CD4-positive, CD25-positive, alpha-beta regulatory T cell (primary cell): ENCODE data around the gene DAP3. TPM values are rescaled to one million over a fixed set of nuclear protein-coding genes. Genes with fewer than 3 reads are reported as not detected.
"Not testable (repeated sequence)": the region's sequence is repeated elsewhere in the genome, so short reads cannot be mapped to it uniquely, and the experiment has no call there.

Experiments used
- ATAC-seq, 2 donors: fragments of 150-1000 bp; cut with Tn5 transposase; one replicate each; pipeline ENCODE4 v1.10.0; 2021; ENCODE audit warnings: low read depth in 2 of 2, moderate number of reproducible peaks in 2 of 2, moderate library complexity in 1 of 2
- DNase-seq, 3 donors: peaks; one replicate each; pipeline versions ENCODE4 v3.0.0 to v3.0.0-alpha.2; 2012 to 2022; ENCODE audit warnings: mixed read lengths in 1 of 3
- H3K27ac ChIP-seq: one replicate; pipeline ENCODE4 v1.7.0; 2013; ENCODE audit warnings: mild to moderate bottlenecking, low read length; ENCODE audit not compliant: insufficient read depth, poor library complexity, severe bottlenecking
- H3K27me3 ChIP-seq: one replicate; pipeline ENCODE4 v1.7.0; 2013; ENCODE audit warnings: low read length; ENCODE audit not compliant: control insufficient read depth, insufficient read depth
- H3K36me3 ChIP-seq: one replicate; pipeline ENCODE4 v1.7.0; 2013; ENCODE audit warnings: mild to moderate bottlenecking, low read length, moderate library complexity; ENCODE audit not compliant: control insufficient read depth, insufficient read depth
- H3K4me1 ChIP-seq: 2 replicates; pipeline ENCODE4 v1.7.0; 2013; ENCODE audit warnings: mild to moderate bottlenecking, low read length; ENCODE audit not compliant: insufficient read depth, control insufficient read depth, poor library complexity, severe bottlenecking
- H3K4me3 ChIP-seq: one replicate; pipeline ENCODE4 v1.7.0; 2013; ENCODE audit warnings: low read depth, mild to moderate bottlenecking, low read length, moderate library complexity
- H3K9me3 ChIP-seq, 2 experiments: 1 replicate in 1 of 2; 2 replicates in 1 of 2; pipeline ENCODE4 v1.7.0; 2013; ENCODE audit warnings: low read length in 2 of 2, mild to moderate bottlenecking in 1 of 2, moderate library complexity in 1 of 2; ENCODE audit not compliant: control insufficient read depth in 2 of 2
- H3K27ac Mint-ChIP-seq, 3 donors: one replicate each; pipeline ENCODE4 v1.8.0; 2020 to 2022; ENCODE audit warnings: mild to moderate bottlenecking in 3 of 3, mixed read lengths in 3 of 3, moderate library complexity in 2 of 3
- H3K27me3 Mint-ChIP-seq: one replicate; pipeline ENCODE4 v1.8.0; 2022; ENCODE audit warnings: mild to moderate bottlenecking, mixed read lengths
- H3K36me3 Mint-ChIP-seq: one replicate; pipeline ENCODE4 v1.8.0; 2020; ENCODE audit warnings: mixed read lengths
- H3K4me1 Mint-ChIP-seq, 4 donors: one replicate each; pipeline ENCODE4 v1.8.0; 2020 to 2022; ENCODE audit warnings: mixed read lengths in 4 of 4, mild to moderate bottlenecking in 1 of 4
- H3K4me3 Mint-ChIP-seq, 4 donors: one replicate each; pipeline ENCODE4 v1.8.0; 2020 to 2022; ENCODE audit warnings: mild to moderate bottlenecking in 4 of 4, mixed read lengths in 4 of 4, moderate library complexity in 3 of 4
- H3K9me3 Mint-ChIP-seq, 7 donors: one replicate each; pipeline ENCODE4 v1.8.0; 2020 to 2022; ENCODE audit warnings: mixed read lengths in 7 of 7, mild to moderate bottlenecking in 3 of 7, moderate library complexity in 2 of 7
- polyA plus RNA-seq, 4 donors: library from polyadenylated mRNA; unstranded; fragments of 300-500 nt; fragmentation: Illumina TruSeq; gene quantifications; one replicate each; pipeline ENCODE4 v1.2.3, GENCODE V29; 2021
- total RNA-seq: library from RNA; stranded (reverse); gene quantifications from one replicate; pipeline ENCODE4 v1.2.3, GENCODE V29; 2022

DAP3 gene
- total and polyA plus RNA-seq, 5 donors from 2014 or later = 117 to 133 (median 122) TPM

GRCh38 chr1:155669233-155670162, 19.4 kb upstream of the DAP3 start:
- H3K9me3 Mint-ChIP-seq = no peaks in the 10 kb centered on the region
- Histone ChIP-seq H3K27me3 (no peaks in the 10 kb centered on the region), H3K4me3 (no peak overlapping the region), H3K9me3 (no peaks in the 10 kb centered on the region), H3K36me3 (peaks cover 88% of the 10 kb centered on the region), H3K27ac (no peak overlapping the region), H3K4me1 (no peaks in the 10 kb centered on the region)
- H3K36me3 Mint-ChIP-seq = peaks cover 38% of the 10 kb centered on the region
- H3K27ac Mint-ChIP-seq = no peak overlapping the region
- no peaks in the 10 kb centered on the region for H3K27me3 Mint-ChIP-seq
- H3K4me1 Mint-ChIP-seq = peaks cover 0 to 6% (median 0%) of the 10 kb centered on the region in 4 donors
- DNase-seq = no peak
- no peak for ATAC-seq
- H3K4me3 Mint-ChIP-seq = no peak overlapping the region

- Mint-ChIP-seq H3K4me1 (peaks cover 0 to 6% (median 0%) of the 10 kb centered on the region in 4 donors), H3K9me3 (no peaks in the 10 kb centered on the region), H3K36me3 (peaks cover 45% of the 10 kb centered on the region), H3K27me3 (no peaks in the 10 kb centered on the region), H3K27ac (no peak overlapping the region), H3K4me3 (no peak overlapping the region)
- DNase-seq = no peak
- H3K4me3 ChIP-seq = no peak overlapping the region
- no peaks in the 10 kb centered on the region for H3K9me3 ChIP-seq
- H3K4me1 ChIP-seq = no peaks in the 10 kb centered on the region
- no peak overlapping the region for H3K27ac ChIP-seq
- H3K27me3 ChIP-seq = no peaks in the 10 kb centered on the region
- no peak for ATAC-seq
- H3K36me3 ChIP-seq = peaks cover 91% of the 10 kb centered on the region
Observed at GRCh38 chr1:155671750-155672149, 17.1 kb upstream of the DAP3 start.

GRCh38 chr1:155673003-155673402, 15.9 kb upstream of the DAP3 start:
- H3K9me3 ChIP-seq = no peaks in the 10 kb centered on the region
- peaks cover 93% of the 10 kb centered on the region for H3K36me3 ChIP-seq
- H3K27ac ChIP-seq = no peak overlapping the region
- H3K9me3 Mint-ChIP-seq = no peaks in the 10 kb centered on the region
- no peaks in the 10 kb centered on the region for H3K4me1 ChIP-seq
- ATAC-seq (no peak), DNase-seq (no peak)
- H3K4me3 Mint-ChIP-seq = peak overlapping the region in 1 of 4 donors; percentile 27
- peaks cover 53% of the 10 kb centered on the region for H3K36me3 Mint-ChIP-seq
- peak overlapping the region in 2 of 3 donors; percentile 23 to 41 for H3K27ac Mint-ChIP-seq
- H3K27me3 ChIP-seq = no peaks in the 10 kb centered on the region
- H3K27me3 Mint-ChIP-seq = no peaks in the 10 kb centered on the region
- H3K4me3 ChIP-seq = no peak overlapping the region
- peaks cover 0 to 14% (median under 1%) of the 10 kb centered on the region in 4 donors for H3K4me1 Mint-ChIP-seq

- H3K36me3 Mint-ChIP-seq = peaks cover 45% of the 10 kb centered on the region
- peaks cover 4 to 21% (median 13%) of the 10 kb centered on the region in 4 donors for H3K4me1 Mint-ChIP-seq
- Histone ChIP-seq H3K9me3 (no peaks in the 10 kb centered on the region), H3K36me3 (peaks cover 72% of the 10 kb centered on the region), H3K27ac (no peak overlapping the region), H3K27me3 (no peaks in the 10 kb centered on the region), H3K4me3 (no peak overlapping the region), H3K4me1 (no peaks in the 10 kb centered on the region)
- no peak overlapping the region for H3K4me3 Mint-ChIP-seq
- H3K9me3 Mint-ChIP-seq = no peaks in the 10 kb centered on the region
- DNase-seq = no peak
- H3K27me3 Mint-ChIP-seq = no peaks in the 10 kb centered on the region
- no peak overlapping the region for H3K27ac Mint-ChIP-seq
- no peak for ATAC-seq
Observed at GRCh38 chr1:155678027-155678426, 10.9 kb upstream of the DAP3 start.

- not testable (repeated sequence) for H3K4me3 Mint-ChIP-seq, H3K27me3 ChIP-seq, DNase-seq, ATAC-seq, H3K9me3 Mint-ChIP-seq, H3K4me3 ChIP-seq, H3K27me3 Mint-ChIP-seq, H3K9me3 ChIP-seq, H3K27ac ChIP-seq, H3K4me1 ChIP-seq
- Mint-ChIP-seq H3K4me1 (peaks cover 8 to 31% (median 18%) of the 10 kb centered on the region in 4 donors), H3K36me3 (peaks cover 42% of the 10 kb centered on the region), H3K27ac (peak overlapping the region in 1 of 3 donors; percentile 80)
- peaks cover 69% of the 10 kb centered on the region for H3K36me3 ChIP-seq
Observed at GRCh38 chr1:155678992-155679391, 9.9 kb upstream of the DAP3 start.

GRCh38 chr1:155680531-155680930, 8.4 kb upstream of the DAP3 start:
- Mint-ChIP-seq H3K36me3 (peaks cover 35% of the 10 kb centered on the region), H3K27me3 (no peaks in the 10 kb centered on the region), H3K4me1 (peaks cover 13 to 46% (median 32%) of the 10 kb centered on the region in 4 donors), H3K4me3 (peak overlapping the region in 1 of 4 donors; percentile 36), H3K27ac (peak overlapping the region in 2 of 3 donors; percentile 29 to 43), H3K9me3 (no peaks in the 10 kb centered on the region)
- DNase-seq (no peak), ATAC-seq (no peak)
- H3K4me3 ChIP-seq = no peak overlapping the region
- no peak overlapping the region for H3K27ac ChIP-seq
- no peaks in the 10 kb centered on the region for H3K9me3 ChIP-seq
- H3K27me3 ChIP-seq = no peaks in the 10 kb centered on the region
- peaks cover 55% of the 10 kb centered on the region for H3K36me3 ChIP-seq
- peaks cover 11% of the 10 kb centered on the region for H3K4me1 ChIP-seq

- no peaks in the 10 kb centered on the region for H3K27me3 Mint-ChIP-seq
- peaks cover 17 to 58% (median 42%) of the 10 kb centered on the region in 4 donors for H3K4me1 Mint-ChIP-seq
- no peaks in the 10 kb centered on the region for H3K9me3 Mint-ChIP-seq
- peak overlapping the region in 2 of 3 donors; percentile 23 to 86 for H3K27ac Mint-ChIP-seq
- H3K4me1 ChIP-seq = peaks cover 22% of the 10 kb centered on the region
- H3K4me3 Mint-ChIP-seq = no peak overlapping the region
- H3K9me3 ChIP-seq = no peaks in the 10 kb centered on the region
- H3K36me3 ChIP-seq = peaks cover 43% of the 10 kb centered on the region
- H3K27ac ChIP-seq = no peak overlapping the region
- H3K36me3 Mint-ChIP-seq = peaks cover 27% of the 10 kb centered on the region
- no peaks in the 10 kb centered on the region for H3K27me3 ChIP-seq
- no peak overlapping the region for H3K4me3 ChIP-seq
- DNase-seq = no peak
- no peak for ATAC-seq
Observed at GRCh38 chr1:155681776-155682175, 7.1 kb upstream of the DAP3 start.
